NOMO-1 treated with DMSO at 0.1 percent for 48 hours (cell line): Measurements from ENCODE around the gene PRKCSH.

ENCODE experiments used
- DNase-seq: peaks from one replicate; lab custom pipeline; 2025; ENCODE audit not compliant: unreplicated experiment; lab: John Stamatoyannopoulos, UW

PRKCSH gene

DNA sequence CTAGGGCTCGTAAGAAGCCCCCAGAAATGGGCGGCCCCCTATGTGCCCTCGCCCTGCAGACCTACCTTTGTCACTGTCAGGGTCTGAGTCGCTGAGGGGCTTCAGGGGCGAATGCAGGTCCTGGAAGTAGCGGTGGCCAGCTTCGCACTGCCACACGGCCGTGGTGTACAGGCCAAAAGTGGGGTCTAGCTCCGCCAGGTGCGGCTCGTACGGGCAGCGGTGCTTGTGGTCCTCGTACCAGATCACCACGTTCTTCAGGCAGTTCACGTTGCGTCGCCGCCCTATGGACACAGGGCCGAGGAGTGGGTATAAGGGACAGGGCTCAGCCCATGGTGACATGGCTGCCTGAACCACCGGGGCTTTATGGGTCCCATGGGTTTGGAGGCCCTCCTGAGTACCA, 60.5 kb downstream of the PRKCSH start:
- no peak for DNase-seq

GRCh38 chr19:11496391-11497163, 61.1 kb downstream of the PRKCSH start:
- DNase-seq, result peak; percentile 57

DNA sequence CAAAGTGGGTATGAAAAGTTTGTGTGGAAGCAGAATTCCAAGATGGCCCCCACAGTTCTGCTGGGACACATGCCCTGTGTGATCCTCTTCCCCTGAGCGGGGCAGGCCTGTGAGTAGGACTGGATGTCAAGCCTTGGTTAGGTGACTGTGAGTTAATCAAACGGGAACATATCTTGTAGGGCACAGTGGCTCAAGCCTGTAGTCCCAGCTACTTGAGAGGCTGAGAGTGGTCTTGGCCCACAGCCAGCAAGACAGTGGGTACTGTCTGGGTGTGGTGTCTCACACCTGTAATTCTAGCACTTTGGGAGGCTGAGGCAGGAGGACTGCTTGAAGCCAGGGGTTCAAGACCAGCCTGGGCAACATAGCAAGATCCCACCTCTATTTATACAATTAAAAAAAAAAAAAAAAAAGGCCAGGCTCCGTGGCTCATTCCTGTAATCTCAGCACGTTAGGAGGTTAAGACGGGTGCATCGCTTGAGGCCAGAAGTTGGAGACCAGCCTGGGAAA, 63.8 kb downstream of the PRKCSH start:
- DNase-seq, result no peak

DNA sequence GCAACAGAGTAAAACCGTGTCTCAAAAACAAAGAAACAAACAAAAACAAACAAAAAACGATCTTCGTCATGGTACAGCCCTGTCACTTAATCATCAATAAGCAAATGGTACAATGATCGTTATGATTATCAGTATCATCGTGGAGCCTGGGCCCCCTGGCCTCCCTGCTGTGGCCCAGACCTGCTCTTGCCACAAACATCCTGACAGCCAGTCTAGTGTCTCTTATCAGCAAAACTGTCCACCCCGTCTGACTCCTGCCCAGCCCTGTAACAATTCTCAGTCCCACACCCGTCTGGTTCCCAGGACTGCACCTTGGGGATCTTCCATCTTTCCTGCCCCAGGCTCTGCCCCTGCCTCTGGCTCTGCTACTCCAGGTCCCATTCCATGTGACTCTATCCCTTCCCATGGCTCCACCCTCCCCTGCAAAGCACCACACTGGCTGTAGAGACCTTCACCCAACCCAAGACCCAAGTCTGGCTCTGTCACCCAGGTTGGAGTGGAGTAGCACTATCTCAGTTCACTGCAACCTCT, 64.5 kb downstream of the PRKCSH start:
- DNase-seq, result no peak
